ENCODE results near the gene MAP1B.
"Not testable (repeated sequence)": the region's sequence is repeated elsewhere in the genome, so short reads cannot be mapped to it uniquely, and the experiment has no call there.

- TF ChIP-seq EZH2phosphoT487, EZH2 (IDR thresholded peaks at IDR 0.05): not testable (repeated sequence)
Measured at GRCh38 chr5:72171181-72171580, 63.9 kb downstream of the MAP1B start.
